Measurements from ENCODE around the gene NREP. TPM values are rescaled to one million over a fixed set of nuclear protein-coding genes. Genes with fewer than 3 reads are reported as not detected.
A peak's percentile ranks its signal among the peaks of the same experiment; 100 is the strongest.

Gene NREP
- total RNA-seq, 1 donor from 2014 or later, result 465 TPM

- DNase-seq (ENCODE audit: low spot score), result peak; percentile 34
- Histone ChIP-seq H3F3A (ENCODE audit: low read depth) (peaks cover 24% of the 10 kb centered on the region), H3K9me3 (ENCODE audit: low read depth) (no peaks in the 10 kb centered on the region), H2AFZ (replicated peaks) (no peak overlapping the region), H3K9ac (peak overlapping the region; percentile 69), H3K27me3 (no peaks in the 10 kb centered on the region), H3K36me3 (no peaks in the 10 kb centered on the region), H3K4me1 (peaks cover 44% of the 10 kb centered on the region), H3K4me3 (peak overlapping the region; percentile 99), H3K4me2 (peak overlapping the region; percentile 90), H4K20me1 (ENCODE audit: low read depth) (peaks cover 33% of the 10 kb centered on the region), H3K79me2 (ENCODE audit: low read depth) (peaks cover 59% of the 10 kb centered on the region), H3K27ac (no peak overlapping the region)
- Mint-ChIP-seq H3K27me3 (ENCODE audit: insufficient read depth, low read depth) (peaks cover 3% of the 10 kb centered on the region), H3K4me3 (peak overlapping the region; percentile 92), H3K36me3 (peaks cover 30% of the 10 kb centered on the region), H3K4me1 (peaks cover 30% of the 10 kb centered on the region), H3K27ac (peak overlapping the region; percentile 95), H3K9me3 (peaks cover 16% of the 10 kb centered on the region)
- TF ChIP-seq CTCF (IDR thresholded peaks at IDR 0.05) (no peak), EZH2 (IDR thresholded peaks at IDR 0.05) (no peak), EZH2phosphoT487 (IDR thresholded peaks at IDR 0.05) (no peak)
Measured at GRCh38 chr5:111755942-111756381, 1.0 kb downstream of the NREP start.

GRCh38 chr5:111755345-111755941 is 1.6 kb downstream of the NREP start:
- Mint-ChIP-seq H3K4me3 (peak overlapping the region; percentile 92), H3K27me3 (ENCODE audit: insufficient read depth, low read depth) (peaks cover 3% of the 10 kb centered on the region), H3K4me1 (peaks cover 30% of the 10 kb centered on the region), H3K27ac (peak overlapping the region; percentile 95), H3K36me3 (peaks cover 32% of the 10 kb centered on the region), H3K9me3 (peaks cover 18% of the 10 kb centered on the region)
- H4K20me1 ChIP-seq (ENCODE audit: low read depth), result peaks cover 38% of the 10 kb centered on the region
- H3K4me1 ChIP-seq, result peaks cover 44% of the 10 kb centered on the region
- DNase-seq (ENCODE audit: low spot score), result no peak
- H3K4me3 ChIP-seq, result peak overlapping the region; percentile 99
- no peak overlapping the region for H3K27ac ChIP-seq
- H3K36me3 ChIP-seq, result no peaks in the 10 kb centered on the region
- peak overlapping the region; percentile 90 for H3K4me2 ChIP-seq
- H3K27me3 ChIP-seq, result no peaks in the 10 kb centered on the region
- no peak overlapping the region for H3K9ac ChIP-seq
- no peak for TF ChIP-seq CTCF (IDR thresholded peaks at IDR 0.05)
- no peak for TF ChIP-seq EZH2 (IDR thresholded peaks at IDR 0.05)
- TF ChIP-seq EZH2phosphoT487 (IDR thresholded peaks at IDR 0.05), result no peak
- H2AFZ ChIP-seq (replicated peaks), result no peak overlapping the region
- H3K9me3 ChIP-seq (ENCODE audit: low read depth), result no peaks in the 10 kb centered on the region
- H3F3A ChIP-seq (ENCODE audit: low read depth), result peaks cover 24% of the 10 kb centered on the region
- H3K79me2 ChIP-seq (ENCODE audit: low read depth), result peaks cover 64% of the 10 kb centered on the region

- no peak for DNase-seq (ENCODE audit: low spot score)
- H3K4me1 Mint-ChIP-seq, result peaks cover 28% of the 10 kb centered on the region
- peaks cover 44% of the 10 kb centered on the region for H3K4me1 ChIP-seq
- H3K27ac ChIP-seq, result no peak overlapping the region
- H3K36me3 Mint-ChIP-seq, result peaks cover 46% of the 10 kb centered on the region
- peak overlapping the region; percentile 99 for H3K4me3 ChIP-seq
- peak overlapping the region; percentile 20 for H3K4me3 Mint-ChIP-seq
- no peaks in the 10 kb centered on the region for H3K9me3 ChIP-seq (ENCODE audit: low read depth)
- peaks cover 3% of the 10 kb centered on the region for H3K27me3 Mint-ChIP-seq (ENCODE audit: insufficient read depth, low read depth)
- no peaks in the 10 kb centered on the region for H3K36me3 ChIP-seq
- H3F3A ChIP-seq (ENCODE audit: low read depth), result peaks cover 24% of the 10 kb centered on the region
- H3K27ac Mint-ChIP-seq, result no peak overlapping the region
- peak overlapping the region; percentile 90 for H3K4me2 ChIP-seq
- no peak overlapping the region for H3K9ac ChIP-seq
- H4K20me1 ChIP-seq (ENCODE audit: low read depth), result peaks cover 49% of the 10 kb centered on the region
- TF ChIP-seq CTCF (IDR thresholded peaks at IDR 0.05) (no peak), EZH2phosphoT487 (IDR thresholded peaks at IDR 0.05) (no peak)
- no peak overlapping the region for H2AFZ ChIP-seq (replicated peaks)
- peaks cover 24% of the 10 kb centered on the region for H3K9me3 Mint-ChIP-seq
- H3K27me3 ChIP-seq, result no peaks in the 10 kb centered on the region
- H3K79me2 ChIP-seq (ENCODE audit: low read depth), result peaks cover 78% of the 10 kb centered on the region
Measured at GRCh38 chr5:111753884-111754589, 3.0 kb downstream of the NREP start.

Measured in neural progenitor cell (in vitro differentiated cells).